Endothelial cell of umbilical vein (primary cell): ENCODE measurements around the gene ERVK3-1. TPM values are rescaled to one million over a fixed set of nuclear protein-coding genes. Genes with fewer than 3 reads are reported as not detected.
A peak's percentile ranks its signal among the peaks of the same experiment; 100 is the strongest.

Experiments
- BruUV-seq: library from RNA; stranded (reverse); fragments of 400-500 nt; replicated peaks from 2 replicates; lab custom pipeline; 2021; lab: Mats Ljungman, UMichigan
- CTCF ChIA-PET: fragments of 300-600, 350-600 bp; sonication (Branson Sonifier 250); formaldehyde crosslinking; loops from one replicate; lab custom pipeline; 2021; ENCODE audit warnings: antibody characterized with exemption, inconsistent platforms; lab: Charles Lee
- POLR2A ChIA-PET: fragments of 300-600, 350-600 bp; sonication (Branson Sonifier 250); formaldehyde crosslinking; loops from one replicate; lab custom pipeline; 2021; ENCODE audit warnings: antibody characterized with exemption, inconsistent platforms; lab: Charles Lee
- DNase-seq: peaks from one replicate; pipeline ENCODE4 v3.0.0-alpha.2; 2011; ENCODE audit warnings: low read depth, low spot score
- FAIRE-seq: peaks from 2 replicates; lab custom pipeline; 2011; peaks lifted over from hg19 to GRCh38; lab: Jason Lieb, UNC
- H2AFZ ChIP-seq: 2 replicates; pipeline ENCODE4 v1.6.0; 2012; ENCODE audit warnings: low read depth, low read length, control low read depth, inconsistent platforms
- H3K27ac ChIP-seq: 2 replicates; pipeline ENCODE4 v1.5.1; 2011; ENCODE audit warnings: low read depth, mild to moderate bottlenecking, control low read depth, low read length, moderate library complexity; ENCODE audit not compliant: insufficient read depth
- H3K27me3 ChIP-seq, 2 experiments: 2 replicates each; pipeline versions ENCODE4 v1.6.0 to v1.6.1; 2011; ENCODE audit warnings: low read length in 2 of 2, mixed read lengths in 1 of 2; ENCODE audit not compliant: control insufficient read depth in 2 of 2, insufficient read depth in 2 of 2
- H3K36me3 ChIP-seq, 2 experiments: 2 replicates in 1 of 2; 3 replicates in 1 of 2; pipeline ENCODE4 v1.5.1; 2011; ENCODE audit warnings: low read length in 2 of 2, mild to moderate bottlenecking in 1 of 2, moderate library complexity in 1 of 2; ENCODE audit not compliant: control insufficient read depth in 2 of 2, insufficient read depth in 2 of 2; ENCODE audit errors: extremely low read depth in 1 of 2
- H3K4me1 ChIP-seq: 3 replicates; pipeline ENCODE4 v1.5.1; 2011; ENCODE audit warnings: mild to moderate bottlenecking, low read length; ENCODE audit not compliant: control insufficient read depth, insufficient read depth; ENCODE audit errors: extremely low read depth
- H3K4me2 ChIP-seq: 2 replicates; pipeline ENCODE4 v1.6.1; 2011; ENCODE audit warnings: low read length, control low read depth, mixed read lengths; ENCODE audit not compliant: insufficient read depth
- H3K4me3 ChIP-seq, 3 experiments: fragments of 200-600 bp in 1 of 3; sonication (generic), shearing (Covaris generic) in 1 of 3; replicated peaks in 1 of 3; 2 replicates each; pipeline ENCODE4 v1.5.1; 2011 to 2016; ENCODE audit warnings: control low read depth in 3 of 3, low read length in 3 of 3, mild to moderate bottlenecking in 2 of 3, inconsistent platforms in 1 of 3, low read depth in 1 of 3, moderate library complexity in 1 of 3; ENCODE audit not compliant: insufficient read depth in 1 of 3
- H3K79me2 ChIP-seq: 2 replicates; pipeline ENCODE4 v1.6.0; 2012; ENCODE audit warnings: low read length, inconsistent platforms; ENCODE audit not compliant: control insufficient read depth, insufficient read depth
- H3K9ac ChIP-seq: replicated peaks from 2 replicates; pipeline ENCODE3; 2011; ENCODE audit warnings: low read length, control low read depth; ENCODE audit not compliant: insufficient read depth; ENCODE audit errors: extremely low read depth
- H3K9me1 ChIP-seq: replicated peaks from 3 replicates; pipeline ENCODE4 v1.6.0; 2011; ENCODE audit warnings: mild to moderate bottlenecking, low read length; ENCODE audit not compliant: control insufficient read depth, insufficient read depth; ENCODE audit errors: extremely low read depth
- H3K9me3 ChIP-seq: replicated peaks from 2 replicates; pipeline ENCODE4 v1.5.1; 2012; ENCODE audit warnings: low read length, inconsistent platforms; ENCODE audit not compliant: control insufficient read depth, insufficient read depth
- H4K20me1 ChIP-seq: replicated peaks from 2 replicates; pipeline ENCODE3; 2011; ENCODE audit warnings: mild to moderate bottlenecking, low read length; ENCODE audit not compliant: control insufficient read depth, insufficient read depth; ENCODE audit errors: extremely low read depth
- CTCF ChIP-seq, 2 donors: IDR thresholded peaks; 1 replicate in 1 of 2; 2 replicates in 1 of 2; pipeline ENCODE4 v1.5.1; 2011; ENCODE audit warnings: low read length in 2 of 2, mild to moderate bottlenecking in 2 of 2, moderate library complexity in 2 of 2, control low read depth in 1 of 2, inconsistent platforms in 1 of 2, low read depth in 1 of 2; ENCODE audit not compliant: insufficient read depth in 1 of 2; ENCODE audit errors: extremely low read depth in 1 of 2
- EZH2 ChIP-seq: IDR thresholded peaks from 2 replicates; pipeline ENCODE4 v1.6.1; 2012; ENCODE audit warnings: borderline replicate concordance, low read depth, mild to moderate bottlenecking, moderate library complexity, low read length, inconsistent platforms; ENCODE audit not compliant: severe bottlenecking
- FOS ChIP-seq: IDR thresholded peaks from 2 replicates; pipeline ENCODE4 v1.6.1; 2011; ENCODE audit warnings: mild to moderate bottlenecking, low read length, moderate library complexity, borderline replicate concordance; ENCODE audit not compliant: insufficient read depth
- GATA2 ChIP-seq: IDR thresholded peaks from 2 replicates; pipeline ENCODE4 v1.7.0; 2011; ENCODE audit warnings: low read depth, mild to moderate bottlenecking, moderate library complexity, mixed read lengths, low read length; ENCODE audit not compliant: insufficient read length, insufficient read depth
- JUN ChIP-seq: IDR thresholded peaks from 2 replicates; pipeline ENCODE4 v1.6.1; 2011; ENCODE audit warnings: borderline replicate concordance, low read depth; ENCODE audit not compliant: insufficient read length, insufficient read depth
- MAX ChIP-seq: IDR thresholded peaks from 2 replicates; pipeline ENCODE4 v1.6.1; 2011; ENCODE audit not compliant: insufficient read depth, insufficient read length
- MYC ChIP-seq: IDR thresholded peaks from one replicate; pipeline ENCODE4 v1.6.1; 2011; ENCODE audit warnings: mild to moderate bottlenecking, low read depth, low read length
- POLR2A ChIP-seq: IDR thresholded peaks from 2 replicates; pipeline ENCODE4 v1.6.1; 2012; ENCODE audit warnings: low read depth, mild to moderate bottlenecking, control low read depth, low read length
- POLR2AphosphoS5 ChIP-seq: IDR thresholded peaks from 2 replicates; pipeline ENCODE4 v1.6.1; 2012; ENCODE audit warnings: low read depth, mild to moderate bottlenecking, control low read depth, low read length, moderate library complexity; ENCODE audit not compliant: insufficient read depth
- dilution Hi-C: fragments of 300-500 bp; cut with MboI; formaldehyde crosslinking; loops from one replicate; pipeline ENCODE4 v1.15.0; 2019; ENCODE audit warnings: low sequenced_read_pairs; ENCODE audit not compliant: extremely low pct_ligation_motif_present
- intact Hi-C: fragments of 100-400 bp; cut with micrococcal nuclease; formaldehyde crosslinking; loops from one replicate; pipeline ENCODE4 v1.10.0; 2022
- polyA plus RNA-seq, 4 experiments: library from polyadenylated mRNA; depleted of rRNA in 3 of 4; stranded (reverse) in 3 of 4; unstranded in 1 of 4; fragments of >200 nt; gene quantifications; 2 replicates each; pipeline versions ENCODE4 v1.2.1 to v1.2.3, GENCODE V29; 2011 to 2012; ENCODE audit warnings: missing spikeins in 1 of 4
- total RNA-seq: library from RNA; stranded (reverse); gene quantifications from 2 replicates; pipeline ENCODE4 v1.2.3, GENCODE V29; 2021

Gene ERVK3-1
- total and polyA plus RNA-seq, 2 donors (not counting 3 experiments of a cell fraction or from before 2014, with no cell fraction given): 25.8 to 29.3 TPM

- FAIRE-seq (no peak), DNase-seq (no peak)
- Histone ChIP-seq H3K4me3 (no peak overlapping the region), H3K36me3 (no peaks in the 10 kb centered on the region), H3K9ac (no peak overlapping the region), H2AFZ (no peak overlapping the region), H3K4me1 (peaks cover 12% of the 10 kb centered on the region), H3K27me3 (no peaks in the 10 kb centered on the region), H4K20me1 (no peaks in the 10 kb centered on the region), H3K9me1 (no peaks in the 10 kb centered on the region), H3K27ac (no peak overlapping the region), H3K79me2 (peaks cover 18% of the 10 kb centered on the region), H3K4me2 (no peak overlapping the region), H3K9me3 (no peaks in the 10 kb centered on the region)
- dilution Hi-C loops: no loop called here
- intact Hi-C loops: no loop called here
- POLR2A ChIA-PET: no interaction called here
- no TSS peak for BruUV-seq
- TF ChIP-seq FOS (no peak), EZH2 (no peak), CTCF (IDR thresholded peaks at IDR 0.05; ENCODE audit: extremely low read depth in 1 of 2, insufficient read depth in 1 of 2, low read depth in 1 of 2, low read length in 2 of 2) (peak in 1 of 2 donors; percentile 6)
- CTCF ChIA-PET: no interaction called here
These were observed 23.8 kb downstream of the ERVK3-1 start for GRCh38 chr19:58328999-58329398.

- no peak overlapping the region for H2AFZ ChIP-seq
- peaks cover 0 to 7% of the 10 kb centered on the region in 2 experiments for H3K36me3 ChIP-seq
- H3K9me1 ChIP-seq: no peaks in the 10 kb centered on the region
- BruUV-seq: no TSS peak
- no peak overlapping the region for H3K4me2 ChIP-seq
- peak; percentile 42 for FAIRE-seq
- ChIA-PET POLR2A (no interaction called here), CTCF (no interaction called here)
- no peaks in the 10 kb centered on the region for H3K9me3 ChIP-seq
- H3K27me3 ChIP-seq: no peaks in the 10 kb centered on the region
- no peaks in the 10 kb centered on the region for H4K20me1 ChIP-seq
- peak; percentile 22 for DNase-seq
- intact Hi-C loops: no loop called here
- no peak overlapping the region for H3K9ac ChIP-seq
- peaks cover 12% of the 10 kb centered on the region for H3K4me1 ChIP-seq
- H3K79me2 ChIP-seq: peaks cover 16% of the 10 kb centered on the region
- TF ChIP-seq CTCF (IDR thresholded peaks at IDR 0.05; ENCODE audit: extremely low read depth in 1 of 2, insufficient read depth in 1 of 2, low read depth in 1 of 2, low read length in 2 of 2): no peak
- no peak for TF ChIP-seq POLR2A
- TF ChIP-seq FOS: no peak
- no peak for TF ChIP-seq MYC
- TF ChIP-seq POLR2AphosphoS5: no peak
- TF ChIP-seq GATA2: no peak
- no peak for TF ChIP-seq JUN
- TF ChIP-seq EZH2: no peak
- TF ChIP-seq MAX: no peak
- dilution Hi-C loops: no loop called here
- H3K27ac ChIP-seq: no peak overlapping the region
- H3K4me3 ChIP-seq: no peak overlapping the region
These were observed 25.3 kb downstream of the ERVK3-1 start for GRCh38 chr19:58330458-58330857.
